ENCODE results near the gene CSRP2. TPM values are rescaled to one million over a fixed set of nuclear protein-coding genes. Genes with fewer than 3 reads are reported as not detected.

Gene CSRP2
- total and polyA plus RNA-seq, 8 donors, result 6.4 to 162 (median 32.7) TPM; not detected in 1

DNA sequence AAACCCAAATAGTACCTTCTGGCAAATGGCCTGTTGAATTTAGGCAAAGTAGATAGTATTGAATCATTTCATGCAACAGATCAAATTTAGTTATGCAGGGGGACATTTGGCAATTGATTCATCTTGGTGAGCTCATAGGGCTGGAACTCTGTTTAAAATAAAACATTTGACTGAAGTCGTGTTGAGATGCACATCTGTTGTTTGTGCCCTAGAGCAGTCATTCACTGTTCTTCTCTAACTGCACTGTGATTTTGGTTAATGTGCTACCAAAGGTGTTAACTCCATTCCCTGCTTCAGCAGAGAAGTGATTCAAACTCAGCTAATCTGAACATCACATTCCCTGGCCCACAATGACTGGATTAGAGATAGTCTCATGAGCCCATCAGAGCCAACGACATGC is 44.0 kb upstream of the CSRP2 start:
- intact Hi-C loops (cut with DNase I; ENCODE audit: low total_unique reads), result no loop called here
- H3K27ac ChIP-seq, result peak overlapping the region in 2 of 5 donors; percentile 24 to 37
- no peak for DNase-seq
- no peak overlapping the region for H3K4me3 ChIP-seq
- H3K9me3 ChIP-seq, result no peaks in the 10 kb centered on the region
- 59 to 75% (median 68%) methylated on average over 2 of the region's 2 CpGs for WGBS, 5 donors
- H3K36me3 ChIP-seq, result no peaks in the 10 kb centered on the region
- TF ChIP-seq POLR2AphosphoS5 (IDR thresholded peaks at IDR 0.05) (no peak), EP300 (IDR thresholded peaks at IDR 0.05) (no peak), POLR2A (IDR thresholded peaks at IDR 0.05) (no peak)
- TF ChIP-seq, protein P1, sequence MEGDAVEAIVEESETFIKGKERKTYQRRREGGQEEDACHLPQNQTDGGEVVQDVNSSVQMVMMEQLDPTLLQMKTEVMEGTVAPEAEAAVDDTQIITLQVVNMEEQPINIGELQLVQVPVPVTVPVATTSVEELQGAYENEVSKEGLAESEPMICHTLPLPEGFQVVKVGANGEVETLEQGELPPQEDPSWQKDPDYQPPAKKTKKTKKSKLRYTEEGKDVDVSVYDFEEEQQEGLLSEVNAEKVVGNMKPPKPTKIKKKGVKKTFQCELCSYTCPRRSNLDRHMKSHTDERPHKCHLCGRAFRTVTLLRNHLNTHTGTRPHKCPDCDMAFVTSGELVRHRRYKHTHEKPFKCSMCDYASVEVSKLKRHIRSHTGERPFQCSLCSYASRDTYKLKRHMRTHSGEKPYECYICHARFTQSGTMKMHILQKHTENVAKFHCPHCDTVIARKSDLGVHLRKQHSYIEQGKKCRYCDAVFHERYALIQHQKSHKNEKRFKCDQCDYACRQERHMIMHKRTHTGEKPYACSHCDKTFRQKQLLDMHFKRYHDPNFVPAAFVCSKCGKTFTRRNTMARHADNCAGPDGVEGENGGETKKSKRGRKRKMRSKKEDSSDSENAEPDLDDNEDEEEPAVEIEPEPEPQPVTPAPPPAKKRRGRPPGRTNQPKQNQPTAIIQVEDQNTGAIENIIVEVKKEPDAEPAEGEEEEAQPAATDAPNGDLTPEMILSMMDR (IDR thresholded peaks at IDR 0.05), result no peak
- H3K4me1 ChIP-seq, result no peaks in the 10 kb centered on the region
- H3K27me3 ChIP-seq, result no peaks in the 10 kb centered on the region

DNA sequence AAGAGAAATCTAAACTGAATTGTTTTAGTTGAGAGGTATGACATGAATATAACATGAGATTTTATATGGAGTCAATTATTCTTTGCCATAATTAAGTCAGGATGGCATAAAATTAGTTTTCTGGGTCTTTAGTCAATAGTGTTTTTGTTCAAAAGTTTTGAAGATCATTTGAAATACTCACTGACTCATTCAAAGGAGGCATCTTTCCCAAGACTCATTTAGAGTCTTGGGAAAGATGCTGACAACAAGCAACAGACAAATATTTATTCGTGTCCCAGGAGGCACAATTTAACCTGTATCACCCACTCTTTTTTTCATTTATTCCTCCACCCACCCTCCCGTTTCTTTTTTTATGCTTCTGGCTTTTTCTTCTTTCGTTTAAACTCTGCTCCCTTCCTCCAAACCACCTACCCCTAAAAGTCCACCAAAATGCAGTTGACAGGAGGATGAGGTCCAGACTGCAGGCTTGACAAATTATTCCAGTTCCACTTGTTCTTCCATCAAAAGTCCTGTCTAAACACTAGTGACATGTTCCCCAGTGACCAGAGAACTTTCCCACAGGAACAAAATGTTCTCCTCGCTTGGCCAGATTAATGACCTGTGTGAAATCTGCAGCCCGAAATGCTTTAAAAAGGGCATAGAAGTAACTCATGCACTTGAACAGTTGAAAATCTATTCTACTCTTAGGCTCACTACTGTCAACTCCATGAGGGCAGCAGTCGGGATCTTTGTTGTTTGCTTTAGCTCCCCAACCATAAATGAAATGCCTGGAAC is 43.3 kb upstream of the CSRP2 start:
- Histone ChIP-seq H3K9me3 (no peaks in the 10 kb centered on the region), H3K4me1 (no peaks in the 10 kb centered on the region), H3K4me3 (no peak overlapping the region), H3K27me3 (no peaks in the 10 kb centered on the region), H3K36me3 (no peaks in the 10 kb centered on the region), H3K27ac (peak overlapping the region in 2 of 5 donors; percentile 24)
- TF ChIP-seq POLR2A (IDR thresholded peaks at IDR 0.05) (no peak), EP300 (IDR thresholded peaks at IDR 0.05) (peak; percentile 77), POLR2AphosphoS5 (IDR thresholded peaks at IDR 0.05) (peak; percentile 24 to 67 (median 51))
- 62 to 82% (median 77%) methylated on average over 6 of the region's 6 CpGs for WGBS, 5 donors
- intact Hi-C loops (cut with DNase I; ENCODE audit: low total_unique reads), result no loop called here
- no peak for DNase-seq

DNA sequence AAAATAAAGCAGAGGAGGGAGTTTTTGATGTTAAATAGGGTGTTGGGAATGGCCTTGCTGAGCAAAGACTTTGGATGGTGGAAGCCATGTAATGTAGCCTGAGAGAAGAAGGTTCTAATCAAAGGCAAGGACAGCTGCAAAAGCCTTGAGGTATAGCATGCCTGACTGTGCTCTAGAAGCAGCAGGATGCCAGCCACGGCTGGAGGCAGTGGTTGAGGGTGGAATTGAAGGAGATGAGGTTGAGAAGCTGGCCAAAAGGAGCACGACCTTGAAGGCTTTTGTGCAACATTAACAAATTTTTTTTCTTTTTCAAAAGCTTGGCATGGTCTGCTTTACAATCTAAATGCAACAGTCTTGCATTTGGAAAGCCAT is 42.3 kb upstream of the CSRP2 start:
- intact Hi-C loops (cut with DNase I; ENCODE audit: low total_unique reads), result no loop called here
- WGBS, 5 donors, result 54 to 69% (median 65%) methylated on average over 2 of the region's 2 CpGs
- no peak for TF ChIP-seq POLR2AphosphoS5 (IDR thresholded peaks at IDR 0.05)
- no peak for TF ChIP-seq POLR2A (IDR thresholded peaks at IDR 0.05)
- TF ChIP-seq, protein P1 (IDR thresholded peaks at IDR 0.05), result no peak
- no peak for TF ChIP-seq EP300 (IDR thresholded peaks at IDR 0.05)

DNA sequence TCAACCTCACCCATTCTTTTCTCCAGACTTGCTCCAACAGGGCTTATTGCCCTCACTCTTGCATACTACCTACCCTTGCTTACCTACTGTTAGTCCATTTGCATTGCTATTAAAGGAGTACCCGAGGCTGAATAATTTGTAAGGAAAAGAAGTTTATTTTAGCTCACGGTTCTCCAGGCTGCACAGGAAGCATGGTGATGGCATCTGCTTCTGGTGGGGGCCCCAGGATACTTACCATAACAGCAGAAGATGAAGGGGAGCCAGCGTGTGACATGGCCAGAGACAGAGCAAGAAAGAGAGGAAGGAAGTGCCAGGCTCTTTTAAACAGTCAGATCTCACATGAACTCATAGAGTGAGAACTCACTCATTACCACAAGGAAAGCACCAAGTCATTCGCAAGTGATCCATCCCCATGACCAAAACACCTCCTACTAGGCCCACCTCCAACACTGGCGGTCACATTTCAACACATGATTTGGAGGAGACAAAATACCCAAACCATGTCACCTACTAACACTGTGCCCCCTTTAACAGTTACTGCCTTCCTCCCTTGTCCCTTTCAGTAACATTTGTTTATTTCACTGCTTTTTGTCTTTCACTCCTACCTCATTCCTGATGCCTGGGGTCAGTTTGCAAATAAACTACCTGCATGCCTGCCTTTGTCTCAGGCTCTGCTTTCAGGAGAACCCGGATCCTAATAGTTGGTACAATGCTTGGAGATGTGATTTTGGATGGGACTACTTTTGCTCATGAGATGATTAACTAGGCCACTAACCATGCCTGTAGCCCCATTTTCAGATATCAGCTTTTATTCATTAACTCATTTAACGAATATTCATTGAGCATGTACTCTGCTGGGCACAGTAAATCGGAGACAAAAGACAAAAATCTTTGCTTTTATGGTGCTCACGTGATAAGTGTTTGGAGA is 41.6 kb upstream of the CSRP2 start:
- 72 to 82% (median 76%) methylated on average over 9 of the region's 9 CpGs for WGBS, 5 donors
- no peak for DNase-seq
- Histone ChIP-seq H3K4me3 (no peak overlapping the region), H3K27ac (no peak overlapping the region), H3K27me3 (no peaks in the 10 kb centered on the region), H3K36me3 (no peaks in the 10 kb centered on the region), H3K4me1 (peaks cover 0 to 11% (median 0%) of the 10 kb centered on the region in 4 donors), H3K9me3 (no peaks in the 10 kb centered on the region)
- intact Hi-C loops (cut with DNase I; ENCODE audit: low total_unique reads), result no loop called here
- TF ChIP-seq EP300 (IDR thresholded peaks at IDR 0.05), result no peak
- TF ChIP-seq POLR2A (IDR thresholded peaks at IDR 0.05), result no peak
- TF ChIP-seq POLR2AphosphoS5 (IDR thresholded peaks at IDR 0.05), result no peak
- TF ChIP-seq, protein P1 (IDR thresholded peaks at IDR 0.05), result no peak

More for the DNA sequence above, 42.3 kb upstream of the CSRP2 start:
- peaks cover 0 to 5% (median 0%) of the 10 kb centered on the region in 4 donors for H3K4me1 ChIP-seq
- no peak overlapping the region for H3K27ac ChIP-seq
- H3K27me3 ChIP-seq, result no peaks in the 10 kb centered on the region
- no peaks in the 10 kb centered on the region for H3K9me3 ChIP-seq
- no peak for DNase-seq
- no peaks in the 10 kb centered on the region for H3K36me3 ChIP-seq
- H3K4me3 ChIP-seq, result no peak overlapping the region

Measured in stomach (tissue), 9 donors.